ENCODE measurements around the gene PLCB4. TPM values are rescaled to one million over a fixed set of nuclear protein-coding genes. Genes with fewer than 3 reads are reported as not detected.

Gene PLCB4
- total RNA-seq, 2 donors from 2014 or later: 40.4 to 53.3 TPM

DNA sequence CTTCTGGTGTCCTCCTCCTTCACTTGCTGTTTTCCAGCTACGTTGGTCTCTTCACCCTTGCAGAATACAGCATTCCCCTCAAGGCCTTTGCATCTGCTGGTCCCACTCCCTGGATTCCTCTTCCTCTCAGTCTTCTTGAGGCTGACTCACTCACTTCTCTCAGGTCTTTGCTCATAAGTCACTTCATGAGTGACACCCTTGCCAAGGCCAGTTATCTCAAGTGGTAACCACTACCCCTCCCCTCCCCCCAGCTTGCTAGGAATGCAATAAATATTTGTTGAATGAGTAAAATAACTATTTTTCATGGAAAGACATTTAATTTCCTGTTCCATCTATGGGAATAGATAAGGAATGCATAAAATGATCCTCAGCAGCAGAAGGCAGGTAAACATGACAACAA lies 131.7 kb downstream of the PLCB4 start:
- DNase-seq (ENCODE audit: low spot score): no peak
- intact Hi-C loops (cut with DNase I): no loop called here

DNA sequence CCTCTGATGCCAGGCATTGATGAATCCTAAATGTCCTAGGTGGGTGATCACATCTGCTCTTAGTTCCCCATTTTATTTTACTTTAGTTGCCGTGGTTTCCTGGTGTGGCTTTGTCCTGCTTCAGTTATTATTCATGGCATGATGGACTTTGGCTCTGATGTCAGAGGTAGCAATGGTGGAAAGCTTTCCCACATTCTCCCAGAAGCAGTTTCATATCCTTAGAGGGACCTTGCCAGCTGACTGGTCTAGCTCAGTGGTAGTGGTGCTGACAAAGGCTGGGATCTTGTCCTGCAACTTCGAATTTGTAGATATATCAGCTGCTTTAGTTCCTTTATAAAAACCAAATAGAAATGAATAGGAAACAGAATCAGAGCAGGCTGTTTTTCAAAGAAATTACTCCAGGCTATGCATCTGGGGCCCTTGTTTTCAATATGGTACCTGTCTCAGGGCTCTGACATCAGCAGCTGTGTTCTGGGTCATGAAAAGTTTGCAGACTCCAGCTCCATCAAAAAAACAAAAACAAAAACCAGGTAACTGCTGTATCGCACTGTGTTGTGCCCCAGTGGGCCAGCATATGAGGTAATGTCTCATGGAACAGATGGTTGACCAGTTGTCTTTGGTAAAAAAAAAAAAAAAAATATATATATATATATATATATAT lies 133.7 kb downstream of the PLCB4 start:
- DNase-seq (ENCODE audit: low spot score): no peak
- intact Hi-C loops (cut with DNase I): no loop called here

DNA sequence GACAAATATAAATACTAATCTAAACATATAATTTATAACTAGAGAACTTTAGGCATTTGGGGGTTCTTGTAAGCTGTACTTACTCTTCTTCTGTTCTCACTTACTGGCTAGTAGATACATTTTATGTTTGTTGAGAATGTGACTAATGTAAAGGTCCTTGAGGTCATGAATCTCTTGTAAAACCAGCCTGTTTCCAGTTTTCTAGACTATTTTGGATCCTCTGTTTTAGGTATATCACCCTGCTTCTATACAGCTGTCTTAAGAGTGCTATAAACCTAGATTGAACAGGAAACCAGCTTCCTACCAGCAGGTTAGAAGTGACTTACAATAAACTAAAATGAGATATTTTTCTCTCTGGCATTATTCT lies 134.2 kb downstream of the PLCB4 start:
- intact Hi-C loops (cut with DNase I): no loop called here
- DNase-seq (ENCODE audit: low spot score): no peak

DNA sequence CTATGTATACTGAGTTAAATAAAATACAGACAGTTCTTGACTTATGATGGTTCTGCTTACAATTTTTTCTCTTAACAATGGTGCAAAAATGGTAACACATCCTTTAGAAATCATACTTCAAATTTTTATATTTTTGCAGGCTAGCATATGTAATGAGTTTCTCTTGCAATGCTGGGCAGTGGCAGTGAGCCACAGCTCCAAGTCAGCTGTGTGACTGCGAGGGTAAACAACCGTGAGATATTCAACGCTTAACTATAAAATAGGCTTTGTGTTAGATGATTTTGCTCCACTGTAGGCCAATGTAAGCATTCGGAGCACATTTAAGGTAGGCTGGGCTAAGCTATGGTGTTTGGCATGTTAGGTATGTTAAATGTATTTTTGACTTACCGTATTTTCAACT lies 136.1 kb downstream of the PLCB4 start:
- DNase-seq (ENCODE audit: low spot score): no peak
- intact Hi-C loops (cut with DNase I): no loop called here

DNA sequence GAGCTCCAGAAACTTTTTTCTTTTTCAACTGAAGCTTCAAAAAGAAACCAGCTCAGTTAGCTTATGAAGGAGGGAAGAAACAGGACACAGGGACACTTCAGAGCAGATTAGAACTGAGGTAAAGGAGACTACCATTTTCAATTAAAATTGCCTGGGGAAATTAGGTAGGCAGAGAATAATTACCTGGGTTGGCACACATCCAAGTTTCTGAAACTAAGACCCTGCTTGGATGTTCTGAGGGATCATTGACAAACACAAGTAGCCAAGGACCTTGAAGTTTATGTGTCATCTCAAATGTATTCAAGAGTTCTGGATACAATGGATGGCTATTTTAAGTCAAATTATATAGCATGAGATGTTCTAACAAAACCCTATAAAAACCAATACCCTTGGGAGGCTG lies 137.6 kb downstream of the PLCB4 start:
- intact Hi-C loops (cut with DNase I): no loop called here
- no peak for DNase-seq (ENCODE audit: low spot score)

DNA sequence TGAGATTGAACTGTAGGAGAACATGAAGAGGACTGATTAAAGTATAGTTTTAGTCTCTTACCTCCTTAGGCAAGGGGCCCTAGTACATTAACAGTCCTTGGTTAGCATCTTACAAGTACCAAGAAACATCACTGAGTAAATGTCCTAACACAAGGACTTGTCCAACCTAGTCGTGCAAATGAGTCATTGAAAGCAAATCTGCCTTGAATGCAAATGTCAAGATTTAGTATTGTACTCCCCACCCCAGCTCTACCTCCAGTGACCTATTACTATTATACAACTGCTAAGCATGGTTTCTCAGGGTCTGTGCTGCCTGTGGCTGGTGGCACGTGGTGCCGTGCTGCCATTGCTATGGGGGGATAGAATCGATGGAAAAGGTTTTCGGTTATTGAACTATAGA lies 138.4 kb downstream of the PLCB4 start:
- DNase-seq (ENCODE audit: low spot score): no peak
- intact Hi-C loops (cut with DNase I): no loop called here

DNA sequence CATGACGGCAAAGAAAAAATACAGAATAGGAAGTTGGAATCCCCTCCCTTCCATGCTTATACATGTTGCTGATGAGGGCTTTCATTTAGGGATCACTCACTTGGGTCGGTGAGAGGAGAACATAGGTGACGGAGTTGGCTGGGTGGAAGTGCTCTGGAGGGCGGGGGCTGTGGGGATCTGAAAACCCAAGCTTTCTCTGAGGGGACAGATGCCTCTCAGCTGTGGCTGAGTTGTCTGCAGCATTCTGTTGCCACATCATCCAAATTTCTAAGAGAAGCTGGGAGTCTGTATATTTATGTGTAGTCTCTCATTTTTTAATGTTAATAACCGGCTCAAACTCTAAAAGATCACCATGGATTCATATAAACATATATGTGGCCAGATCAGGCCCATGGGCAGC lies 141.5 kb downstream of the PLCB4 start:
- intact Hi-C loops (cut with DNase I): loop anchor here in 1 of 2 donors (10.0 kb wide), 1 partner anchor 276 kb away; no protein-coding TSS in a partner anchor
- DNase-seq (ENCODE audit: low spot score): no peak

DNA sequence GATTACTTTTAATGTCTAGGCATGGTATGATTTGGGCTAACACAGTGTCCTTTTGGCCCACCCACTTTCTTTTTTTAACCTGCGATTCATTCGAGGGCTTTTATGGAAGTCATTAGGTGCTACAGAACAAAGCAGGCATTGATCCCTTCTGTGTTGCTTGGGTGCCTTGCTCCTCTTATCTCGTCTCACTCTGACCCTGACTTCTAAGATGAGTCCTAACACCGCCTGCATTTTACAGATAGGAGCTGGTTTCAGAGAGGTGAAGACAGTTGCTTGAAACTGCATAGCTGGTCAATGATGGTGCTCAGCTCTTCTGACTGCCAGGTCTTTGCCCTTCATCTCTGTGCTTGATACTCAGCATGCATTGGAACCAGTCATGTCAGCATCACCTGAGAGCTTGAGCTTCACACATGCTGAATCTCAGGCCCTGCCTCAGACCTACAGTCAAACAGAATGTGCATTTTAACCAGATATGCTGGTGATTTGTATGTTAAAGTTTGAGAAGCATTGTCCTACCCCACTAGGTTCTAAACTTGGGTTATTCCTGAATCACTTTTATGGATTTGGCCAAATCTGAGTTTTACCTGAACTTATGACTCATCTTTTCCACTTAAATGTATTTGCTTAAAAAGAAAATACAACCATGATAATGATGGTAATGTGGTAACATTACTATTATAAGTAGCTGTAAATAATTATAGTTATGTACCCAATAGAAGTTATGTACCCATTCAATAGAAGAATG lies 142.3 kb downstream of the PLCB4 start:
- intact Hi-C loops (cut with DNase I): loop anchor here in 1 of 2 donors (10.0 kb wide), 1 partner anchor 276 kb away; no protein-coding TSS in a partner anchor
- no peak for DNase-seq (ENCODE audit: low spot score)

DNA sequence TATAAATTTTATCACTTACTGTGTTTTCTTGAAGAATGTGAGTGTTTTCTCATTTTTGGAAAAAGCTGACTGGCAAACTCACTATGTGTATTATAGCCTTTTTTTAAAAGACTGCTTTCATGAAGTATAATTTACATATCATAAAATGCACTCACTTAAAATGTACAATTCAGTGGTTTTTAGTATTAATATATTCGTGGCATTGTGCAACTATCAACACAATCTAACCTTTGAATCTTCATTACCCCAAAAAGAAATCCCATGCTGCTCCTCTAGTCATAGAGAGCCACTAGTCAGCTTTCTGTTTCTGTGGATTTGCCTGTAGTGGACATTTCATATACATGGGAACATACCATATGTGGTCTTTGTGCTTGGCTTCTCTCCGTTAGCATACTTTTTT lies 143.8 kb downstream of the PLCB4 start:
- intact Hi-C loops (cut with DNase I): loop anchor here in 1 of 2 donors (10.0 kb wide), 1 partner anchor 278 kb away; no protein-coding TSS in a partner anchor

DNA sequence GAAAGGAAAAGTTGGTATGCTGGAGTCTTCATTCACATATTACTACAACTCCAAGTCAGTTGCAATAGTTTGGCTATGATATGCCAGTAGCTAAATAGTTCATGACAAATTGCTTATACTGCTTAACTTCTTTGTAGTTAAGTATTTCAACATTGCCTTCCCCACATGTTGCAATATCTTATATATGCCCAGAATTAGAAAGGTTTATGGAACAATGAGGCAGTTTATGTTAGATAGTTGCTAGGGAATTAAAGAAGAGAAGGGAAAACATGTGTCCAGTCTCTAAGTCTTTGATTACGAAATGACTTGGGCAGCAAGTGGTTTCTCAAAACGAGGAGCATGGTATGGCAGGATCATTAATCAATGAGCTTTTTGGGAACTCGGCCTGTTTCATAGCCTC lies 145.8 kb downstream of the PLCB4 start:
- intact Hi-C loops (cut with DNase I): loop anchor here in 1 of 2 donors (10.0 kb wide), 1 partner anchor 280 kb away; no protein-coding TSS in a partner anchor
- DNase-seq (ENCODE audit: low spot score): no peak

More for the DNA sequence above, 143.8 kb downstream of the PLCB4 start:
- DNase-seq (ENCODE audit: low spot score): no peak

DNA sequence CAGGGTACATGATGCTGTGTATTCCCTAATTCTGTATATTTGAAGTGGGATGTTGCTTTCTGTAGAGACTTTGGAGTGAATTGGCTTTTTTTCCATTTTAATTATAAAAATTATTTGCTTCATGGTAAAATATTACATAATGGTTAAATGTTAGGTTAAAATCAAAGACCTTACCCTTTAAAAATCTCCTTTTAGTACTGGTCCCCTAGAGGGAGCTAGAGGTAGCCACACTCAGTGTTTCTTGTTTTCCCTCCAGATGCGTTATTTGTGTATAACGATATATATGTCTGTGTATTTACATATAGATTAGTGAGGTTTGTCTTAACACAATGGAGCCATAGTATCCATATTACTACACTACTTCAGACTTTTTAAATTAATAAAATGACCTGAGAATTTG lies 146.7 kb downstream of the PLCB4 start:
- intact Hi-C loops (cut with DNase I): loop anchor here in 1 of 2 donors (10.0 kb wide), 1 partner anchor 281 kb away; no protein-coding TSS in a partner anchor

DNA sequence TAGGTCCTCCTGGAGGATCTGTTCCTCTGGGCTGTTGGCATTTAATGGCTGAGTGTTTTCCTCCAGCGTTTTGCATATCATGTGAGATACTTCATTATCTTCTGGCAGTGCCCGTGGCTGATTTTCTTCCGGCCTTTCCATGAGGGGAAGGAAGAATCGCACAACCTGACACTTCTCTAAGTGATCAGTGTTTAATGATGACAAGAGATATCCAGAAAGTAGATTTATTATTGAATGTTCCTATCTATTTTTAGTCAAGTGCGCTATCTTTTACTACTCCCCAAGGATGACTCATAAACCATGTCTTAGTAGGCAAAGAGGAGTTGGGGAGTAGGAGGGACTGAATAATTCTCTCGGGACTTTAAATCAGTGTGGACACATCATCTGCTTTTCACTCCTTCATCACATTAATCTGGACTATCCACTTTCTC lies 149.7 kb downstream of the PLCB4 start:
- no peak for DNase-seq (ENCODE audit: low spot score)
- intact Hi-C loops (cut with DNase I): loop anchor here in 1 of 2 donors (10.0 kb wide), 1 partner anchor 284 kb away; no protein-coding TSS in a partner anchor

More for the DNA sequence above, 146.7 kb downstream of the PLCB4 start:
- no peak for DNase-seq (ENCODE audit: low spot score)

DNA sequence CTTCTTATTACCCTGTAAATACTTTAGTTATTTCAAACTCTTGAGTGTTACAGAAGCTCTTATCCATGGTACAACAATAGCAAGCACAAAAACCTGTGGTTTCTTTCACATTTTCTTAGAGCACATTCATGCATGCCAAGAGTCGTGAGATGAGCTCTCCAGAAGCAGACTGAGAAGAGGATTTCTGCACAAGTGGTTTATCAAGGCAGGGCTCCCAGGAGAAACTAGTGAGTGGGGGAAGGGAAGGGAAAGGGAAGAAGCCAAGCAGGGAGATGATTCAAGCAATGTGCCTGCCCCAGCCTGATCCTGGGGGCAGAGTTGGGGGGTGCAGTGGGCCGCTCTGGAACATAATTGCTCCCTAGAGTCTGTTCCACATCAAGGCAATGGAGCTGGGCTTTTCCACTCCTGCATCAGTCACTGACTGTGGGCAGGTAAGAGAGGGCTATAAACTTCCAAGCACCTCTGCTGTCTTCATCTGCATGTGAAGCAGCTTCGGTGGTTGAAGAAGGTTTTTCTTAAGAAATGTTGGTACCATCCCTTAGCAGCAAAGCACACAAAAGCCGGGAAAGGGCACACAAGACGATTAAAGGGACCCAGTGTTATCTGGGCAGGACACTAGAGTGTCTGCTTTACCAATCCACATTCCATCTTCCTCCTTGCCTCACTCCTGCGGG lies 152.1 kb downstream of the PLCB4 start:
- no peak for DNase-seq (ENCODE audit: low spot score)
- intact Hi-C loops (cut with DNase I): no loop called here

DNA sequence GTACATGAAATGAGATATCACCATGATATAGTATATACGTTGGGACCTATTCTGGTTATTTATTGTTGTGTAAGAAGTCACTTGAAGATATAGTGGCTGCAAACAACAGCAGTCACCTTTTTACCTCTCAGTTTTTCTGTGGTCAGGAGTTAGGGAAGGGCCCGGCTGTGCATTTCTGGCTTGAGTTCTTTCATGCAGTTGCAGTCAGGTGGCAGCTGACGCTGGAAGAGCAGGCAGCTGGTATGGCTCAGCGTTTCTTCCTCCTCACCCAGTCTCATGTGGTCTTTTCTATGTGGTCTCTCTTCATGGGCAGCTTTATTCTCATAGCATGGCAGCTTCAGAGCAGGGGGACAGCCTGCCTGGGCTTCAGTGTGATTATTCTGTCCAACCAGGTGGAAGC lies 154.4 kb downstream of the PLCB4 start:
- no peak for DNase-seq (ENCODE audit: low spot score)
- intact Hi-C loops (cut with DNase I): no loop called here

DNA sequence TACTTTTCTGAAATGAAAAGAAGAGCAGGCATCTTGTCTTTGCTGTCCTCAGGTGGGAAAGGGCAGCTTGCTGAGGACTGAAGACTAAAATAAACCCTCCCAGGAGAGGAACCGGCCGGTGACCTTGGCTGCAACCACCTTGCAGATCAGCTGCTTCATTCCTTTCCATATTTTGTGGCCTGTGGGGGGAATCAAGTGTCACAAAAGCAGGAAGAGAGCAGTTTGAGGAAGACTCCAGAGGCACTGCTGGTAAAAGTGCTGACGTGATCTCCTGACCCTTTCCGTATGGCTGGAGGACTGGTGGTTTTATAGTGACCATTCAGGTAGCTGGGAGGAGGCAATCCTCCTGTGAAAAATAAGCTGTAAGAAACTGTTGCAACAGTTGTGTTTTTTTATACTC lies 157.0 kb downstream of the PLCB4 start:
- DNase-seq (ENCODE audit: low spot score): no peak
- intact Hi-C loops (cut with DNase I): no loop called here

DNA sequence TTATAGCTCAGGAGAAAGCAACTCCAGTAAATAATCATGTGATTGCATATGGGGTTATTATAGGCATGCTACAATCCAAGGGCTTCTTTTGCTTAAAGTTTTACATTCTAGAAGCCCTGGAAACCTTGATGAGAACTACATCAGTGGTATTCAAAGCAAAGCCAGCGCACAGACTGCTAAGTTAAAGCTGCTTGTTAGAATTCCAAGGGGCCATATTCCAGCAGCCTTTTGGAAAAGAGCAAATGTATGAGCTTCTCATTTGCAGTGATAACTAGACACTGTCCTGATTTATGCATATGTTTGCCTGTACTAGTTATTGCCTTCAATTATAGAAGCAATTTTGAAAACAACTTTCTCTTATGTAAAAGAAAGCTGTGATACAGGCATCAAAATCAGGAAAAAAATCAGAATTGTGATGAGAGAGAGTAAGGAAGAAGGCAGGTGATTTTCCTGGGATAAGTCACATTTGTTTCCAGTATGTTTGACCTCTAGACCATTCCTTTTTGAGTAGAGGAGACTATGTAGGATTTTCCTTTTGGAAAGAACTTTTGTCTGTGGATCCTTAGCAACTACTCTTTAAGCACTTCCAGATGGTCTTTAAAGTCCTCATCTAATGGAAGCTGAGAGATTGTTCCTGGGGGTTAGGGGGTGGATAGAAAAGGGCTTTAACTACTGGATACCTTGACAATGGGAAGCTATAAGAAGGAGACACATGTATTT lies 159.2 kb downstream of the PLCB4 start:
- intact Hi-C loops (cut with DNase I): no loop called here
- no peak for DNase-seq (ENCODE audit: low spot score)

DNA sequence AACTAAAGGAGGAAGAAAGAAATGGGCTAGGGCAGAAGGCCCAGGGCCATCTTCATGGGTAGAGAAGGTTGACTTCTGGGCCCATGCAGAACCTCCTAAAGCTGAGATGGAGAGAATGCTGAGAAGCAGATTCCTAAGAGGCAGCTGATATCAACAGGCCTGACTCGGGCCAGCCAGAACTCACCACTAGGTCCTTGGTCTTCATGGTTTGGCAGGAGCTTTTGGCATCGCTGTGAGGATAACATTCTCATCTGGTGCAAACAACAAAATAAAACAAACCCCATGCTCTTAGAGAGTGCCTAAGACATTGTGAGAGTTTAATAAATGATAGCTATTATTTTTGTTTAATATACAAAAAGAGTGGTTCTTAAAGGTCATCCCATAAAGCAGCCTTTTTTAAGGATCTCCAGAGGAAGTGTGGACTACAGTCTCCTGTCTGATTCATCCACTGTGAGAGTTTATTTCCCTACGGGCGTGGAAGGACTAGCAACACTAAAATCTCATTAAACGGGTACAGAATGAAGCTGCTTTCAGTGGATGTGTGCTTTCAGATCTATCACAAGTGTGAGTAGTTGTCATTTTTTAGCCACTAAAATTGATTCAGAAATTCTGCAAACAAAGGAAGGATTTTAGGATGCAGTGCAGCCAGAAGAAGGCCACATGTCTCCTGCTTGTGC lies 160.0 kb downstream of the PLCB4 start:
- no peak for DNase-seq (ENCODE audit: low spot score)
- intact Hi-C loops (cut with DNase I): no loop called here

DNA sequence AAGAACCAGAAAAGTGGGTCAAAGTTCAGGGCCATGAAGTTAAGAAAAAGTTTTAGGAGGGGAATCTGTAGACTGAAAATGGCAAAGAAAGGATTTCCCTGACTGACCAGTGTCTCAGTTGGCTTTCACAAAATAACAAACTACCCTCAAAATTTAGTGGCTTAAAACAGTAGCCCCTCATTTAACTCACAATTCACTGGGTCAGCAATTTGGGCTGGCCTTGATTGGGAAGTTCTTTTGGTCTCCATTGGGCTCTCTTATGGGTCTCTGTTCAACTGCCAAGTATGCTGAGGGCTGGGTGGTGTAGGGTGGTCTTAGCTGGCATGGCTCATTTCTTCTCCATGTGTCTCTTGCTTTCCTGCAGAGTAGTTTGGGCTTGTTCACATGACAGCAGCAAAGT lies 161.5 kb downstream of the PLCB4 start:
- DNase-seq (ENCODE audit: low spot score): no peak
- intact Hi-C loops (cut with DNase I): no loop called here

DNA sequence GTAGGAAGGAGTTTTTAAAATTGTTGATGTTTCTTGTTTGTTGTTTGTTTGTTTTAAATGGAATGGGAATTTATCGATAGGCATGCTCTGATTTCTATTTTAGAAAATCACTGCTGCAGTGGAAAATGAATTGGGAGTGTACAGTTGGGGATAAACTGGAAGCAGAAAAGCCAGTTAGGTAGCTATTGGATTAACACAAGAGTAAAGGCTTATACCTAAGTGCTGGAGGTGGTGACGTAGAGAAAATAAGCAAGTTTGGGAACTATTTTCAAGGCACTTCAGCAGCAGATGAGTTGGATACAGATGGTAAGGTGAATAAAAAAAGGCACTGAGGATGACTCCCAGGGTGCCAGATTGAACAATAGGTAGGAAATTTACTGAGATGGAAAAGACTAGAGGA lies 164.9 kb downstream of the PLCB4 start:
- intact Hi-C loops (cut with DNase I): no loop called here

More for the DNA sequence above, 164.9 kb downstream of the PLCB4 start:
- no peak for DNase-seq (ENCODE audit: low spot score)
